H1 (cell line): ENCODE data around the gene SEC31A. TPM values are rescaled to one million over a fixed set of nuclear protein-coding genes. Genes with fewer than 3 reads are reported as not detected.

Experiments used
- CTCF ChIA-PET: fragments of 300-600 bp; sonication (Branson Sonifier 250); formaldehyde crosslinking; loops from one replicate; lab custom pipeline; 2021; ENCODE audit not compliant: partially characterized antibody; lab: Charles Lee
- POLR2A ChIA-PET: fragments of 300-600 bp; sonication (Branson Sonifier 250); formaldehyde crosslinking; loops from one replicate; lab custom pipeline; 2021; ENCODE audit warnings: inconsistent platforms; ENCODE audit not compliant: partially characterized antibody; lab: Charles Lee
- DNase-seq, 2 experiments: peaks; one replicate each; pipeline versions ENCODE4 v3.0.0 to v3.0.0-alpha.2; 2010 to 2022; ENCODE audit warnings: low spot score in 2 of 2, low read depth in 1 of 2, mixed read lengths in 1 of 2
- FAIRE-seq: peaks from 2 replicates; lab custom pipeline; 2011; peaks lifted over from hg19 to GRCh38; lab: Jason Lieb, UNC
- H2AFZ ChIP-seq: 2 replicates; pipeline ENCODE4 v1.8.1; 2012; ENCODE audit warnings: low read length, inconsistent platforms
- H2AK5ac ChIP-seq: 2 replicates; pipeline ENCODE4 v1.6.1; 2013; ENCODE audit warnings: low read depth, low read length
- H2BK120ac ChIP-seq: replicated peaks from 2 replicates; pipeline ENCODE3; 2013; ENCODE audit warnings: low read depth, low read length, inconsistent platforms
- H2BK12ac ChIP-seq: 2 replicates; pipeline ENCODE4 v1.6.1; 2013; ENCODE audit warnings: low read depth, low read length
- H2BK15ac ChIP-seq: 2 replicates; pipeline ENCODE4 v1.6.1; 2013; ENCODE audit warnings: low read length
- H2BK20ac ChIP-seq: 2 replicates; pipeline ENCODE4 v1.6.1; 2013; ENCODE audit warnings: low read length
- H2BK5ac ChIP-seq: 2 replicates; pipeline ENCODE4 v1.6.1; 2013; ENCODE audit warnings: low read depth, low read length
- H3K14ac ChIP-seq: 2 replicates; pipeline ENCODE4 v1.6.1; 2013; ENCODE audit warnings: inconsistent platforms; ENCODE audit not compliant: insufficient read length
- H3K18ac ChIP-seq: 2 replicates; pipeline ENCODE4 v1.6.1; 2013; ENCODE audit warnings: low read length; ENCODE audit errors: extremely low read depth
- H3K23ac ChIP-seq: 2 replicates; pipeline ENCODE4 v1.6.1; 2013; ENCODE audit warnings: inconsistent platforms; ENCODE audit not compliant: insufficient read length
- H3K23me2 ChIP-seq: 2 replicates; pipeline ENCODE4 v1.6.1; 2013; ENCODE audit warnings: low read depth, low read length
- H3K27ac ChIP-seq: 2 replicates; pipeline ENCODE4 v1.6.1; 2011; ENCODE audit warnings: low read depth, low read length, inconsistent platforms
- H3K27me3 ChIP-seq, 4 experiments: replicated peaks in 1 of 4; 1 replicate in 1 of 4; 2 replicates in 3 of 4; pipeline versions ENCODE4 v1.6.1 to v1.8.1; 2011 to 2013; ENCODE audit warnings: low read length in 3 of 4, mild to moderate bottlenecking in 3 of 4, inconsistent platforms in 2 of 4, mixed read lengths in 2 of 4, moderate library complexity in 1 of 4; ENCODE audit not compliant: control insufficient read depth in 3 of 4, insufficient read depth in 3 of 4; ENCODE audit errors: extremely low read depth in 1 of 4
- H3K36me3 ChIP-seq, 4 experiments: 2 replicates each; pipeline versions ENCODE4 v1.6.1 to v1.8.1; 2011 to 2013; ENCODE audit warnings: mild to moderate bottlenecking in 4 of 4, low read length in 3 of 4, moderate library complexity in 2 of 4, control low read depth in 1 of 4, inconsistent platforms in 1 of 4; ENCODE audit not compliant: insufficient read depth in 4 of 4, control insufficient read depth in 2 of 4
- H3K4ac ChIP-seq: replicated peaks from 2 replicates; pipeline ENCODE3; 2013; ENCODE audit warnings: low read length, low read depth, mixed read lengths, inconsistent platforms; ENCODE audit not compliant: insufficient read length
- H3K4me1 ChIP-seq, 4 experiments: replicated peaks in 1 of 4; 1 replicate in 1 of 4; 2 replicates in 3 of 4; pipeline versions ENCODE4 v1.6.1 to v1.8.1; 2011 to 2013; ENCODE audit warnings: low read length in 3 of 4, inconsistent platforms in 2 of 4, mixed read lengths in 1 of 4; ENCODE audit not compliant: insufficient read depth in 4 of 4, control insufficient read depth in 3 of 4
- H3K4me2 ChIP-seq, 2 experiments: 2 replicates each; pipeline versions ENCODE4 v1.6.1 to v1.8.1; 2011 to 2013; ENCODE audit warnings: low read depth in 2 of 2, low read length in 2 of 2, control low read depth in 1 of 2, inconsistent platforms in 1 of 2, mild to moderate bottlenecking in 1 of 2; ENCODE audit not compliant: insufficient read depth in 1 of 2
- H3K4me3 ChIP-seq, 4 experiments: fragments of 200-600, 300-600 bp in 1 of 4; sonication (generic), shearing (Covaris generic), sonication (Bioruptor Twin) in 1 of 4; 2 replicates each; pipeline versions ENCODE4 v1.5.1 to v1.8.1; 2011 to 2016; ENCODE audit warnings: low read length in 4 of 4, low read depth in 3 of 4, control low read depth in 2 of 4, inconsistent platforms in 2 of 4, mild to moderate bottlenecking in 2 of 4, mixed read lengths in 1 of 4, moderate library complexity in 1 of 4; ENCODE audit not compliant: insufficient read depth in 2 of 4; ENCODE audit errors: extremely low read depth in 1 of 4
- H3K56ac ChIP-seq: replicated peaks from 2 replicates; pipeline ENCODE3; 2013; ENCODE audit warnings: low read depth, mild to moderate bottlenecking, mixed read lengths, low read length, inconsistent platforms; ENCODE audit not compliant: insufficient read length
- H3K79me1 ChIP-seq: 2 replicates; pipeline ENCODE4 v1.6.1; 2013; ENCODE audit warnings: low read depth, low read length, control low read depth
- H3K79me2 ChIP-seq, 2 experiments: 2 replicates each; pipeline versions ENCODE4 v1.6.1 to v1.8.1; 2012 to 2013; ENCODE audit warnings: low read length in 2 of 2, mild to moderate bottlenecking in 2 of 2, inconsistent platforms in 1 of 2; ENCODE audit not compliant: insufficient read depth in 2 of 2, control insufficient read depth in 1 of 2
- H3K9ac ChIP-seq, 4 experiments: replicated peaks in 1 of 4; 1 replicate in 1 of 4; 2 replicates in 3 of 4; pipeline versions ENCODE4 v1.6.1 to v1.8.1; 2011 to 2013; ENCODE audit warnings: low read depth in 3 of 4, low read length in 3 of 4, control low read depth in 2 of 4, mild to moderate bottlenecking in 2 of 4, moderate library complexity in 2 of 4, inconsistent platforms in 1 of 4; ENCODE audit errors: extremely low read depth in 1 of 4
- H3K9me3 ChIP-seq, 2 experiments: 2 replicates each; pipeline versions ENCODE4 v1.6.1 to v1.8.1; 2012 to 2013; ENCODE audit warnings: mild to moderate bottlenecking in 2 of 2, moderate library complexity in 2 of 2, control low read depth in 1 of 2, inconsistent platforms in 1 of 2, low read depth in 1 of 2, low read length in 1 of 2, mixed read lengths in 1 of 2; ENCODE audit not compliant: insufficient read depth in 2 of 2
- H4K20me1 ChIP-seq, 2 experiments: replicated peaks in 1 of 2; 2 replicates each; pipeline versions ENCODE3 to v1.8.1; 2011 to 2013; ENCODE audit warnings: inconsistent platforms in 2 of 2, low read length in 2 of 2, mild to moderate bottlenecking in 1 of 2; ENCODE audit not compliant: insufficient read depth in 2 of 2, control insufficient read depth in 1 of 2
- H4K5ac ChIP-seq: 2 replicates; pipeline ENCODE4 v1.6.1; 2013; ENCODE audit warnings: low read length, low read depth, mixed read lengths, inconsistent platforms; ENCODE audit not compliant: insufficient read length
- H4K8ac ChIP-seq: 2 replicates; pipeline ENCODE4 v1.8.0; 2013; ENCODE audit warnings: mild to moderate bottlenecking, moderate library complexity, low read length, inconsistent platforms; ENCODE audit not compliant: insufficient read depth; ENCODE audit errors: extremely low read depth
- H4K91ac ChIP-seq: replicated peaks from 2 replicates; pipeline ENCODE3; 2013; ENCODE audit warnings: low read length, mixed read lengths, inconsistent platforms; ENCODE audit not compliant: insufficient read length
- BRCA1 ChIP-seq: IDR thresholded peaks from 2 replicates; pipeline ENCODE4 v1.6.1; 2012; ENCODE audit warnings: low read depth, low read length, improper control_type of control experiment
- CEBPB ChIP-seq: IDR thresholded peaks from 2 replicates; pipeline ENCODE4 v1.6.1; 2012; ENCODE audit warnings: low read depth, low read length
- CREB1 ChIP-seq: IDR thresholded peaks from 2 replicates; pipeline ENCODE4 v1.6.1; 2012; ENCODE audit warnings: inconsistent platforms
- CTCF ChIP-seq, 3 experiments: IDR thresholded peaks; 1 replicate in 2 of 3; 2 replicates in 1 of 3; pipeline versions ENCODE4 v1.5.1 to v1.6.1; 2011; ENCODE audit warnings: low read length in 3 of 3, mild to moderate bottlenecking in 3 of 3, inconsistent platforms in 2 of 3, low read depth in 1 of 3, moderate library complexity in 1 of 3; ENCODE audit not compliant: insufficient read depth in 1 of 3; ENCODE audit errors: control extremely low read depth in 1 of 3
- HDAC2 ChIP-seq, 2 experiments: fragments of 300-600 bp in 1 of 2; sonication (generic) in 1 of 2; IDR thresholded peaks; 2 replicates each; pipeline ENCODE4 v1.6.1; 2011 to 2012; ENCODE audit warnings: low read depth in 2 of 2, low read length in 2 of 2, mild to moderate bottlenecking in 2 of 2, moderate library complexity in 2 of 2, borderline replicate concordance in 1 of 2, inconsistent platforms in 1 of 2
- KDM4A ChIP-seq: IDR thresholded peaks from one replicate; pipeline ENCODE4 v1.7.1; 2012; ENCODE audit warnings: low read depth, mild to moderate bottlenecking, moderate library complexity, low read length, inconsistent platforms; ENCODE audit not compliant: severe bottlenecking
- POLR2A ChIP-seq, 2 experiments: IDR thresholded peaks; 1 replicate in 1 of 2; 2 replicates in 1 of 2; pipeline ENCODE4 v1.6.1; 2011; ENCODE audit warnings: low read depth in 2 of 2, low read length in 2 of 2, mild to moderate bottlenecking in 2 of 2; ENCODE audit errors: control extremely low read depth in 1 of 2
- RAD21 ChIP-seq, 2 experiments: IDR thresholded peaks in 1 of 2; conservative IDR thresholded peaks in 1 of 2; 2 replicates each; pipeline ENCODE4 v1.6.1; 2011; ENCODE audit warnings: low read depth in 2 of 2, low read length in 2 of 2, improper control_type of control experiment in 1 of 2, inconsistent platforms in 1 of 2, mild to moderate bottlenecking in 1 of 2, moderate library complexity in 1 of 2
- RFX5 ChIP-seq: IDR thresholded peaks from 2 replicates; pipeline ENCODE4 v1.6.1; 2011; ENCODE audit warnings: low read depth, low read length, improper control_type of control experiment, borderline replicate concordance
- WGBS, 2 experiments: shearing (Covaris generic) in 1 of 2; methylation state at CpG; one replicate each; pipeline versions ENCODE4 v1.1.6 to v1.1.7; 2013 to 2015; ENCODE audit warnings: low lambda C conversion rate in 2 of 2, mixed read lengths in 2 of 2, inconsistent platforms in 1 of 2, low coverage in 1 of 2, missing lambda C conversion rate in 1 of 2; ENCODE audit not compliant: insufficient replicate concordance in 2 of 2, insufficient coverage in 1 of 2, insufficient read length in 1 of 2; ENCODE audit errors: extremely low coverage in 1 of 2, missing lambda C conversion rate in 1 of 2; 5-methylcytosine and 5-hydroxymethylcytosine counted together
- polyA plus RNA-seq, 7 experiments: library from polyadenylated mRNA; depleted of rRNA in 3 of 7; stranded (reverse) in 5 of 7; unstranded in 2 of 7; fragments of >200 nt in 5 of 7; fragments of 200-250 nt in 2 of 7; gene quantifications; 1 replicate in 5 of 7; 2 replicates in 1 of 7; 4 replicates in 1 of 7; pipeline versions ENCODE4 v1.2.1 to v1.2.3, GENCODE V29; 2011 to 2013; ENCODE audit warnings: missing spikeins in 2 of 7, mixed read lengths in 2 of 7
- total RNA-seq: library from RNA; stranded (reverse); fragmentation: NEBNext Ultra II Directional; extraction: Animal tissue kit (Norgen Biotek cat#: 25700); gene quantifications from 2 replicates; pipeline ENCODE4 v1.2.1, GENCODE V29; 2021

SEC31A gene
- total and polyA plus RNA-seq, 2 of the 8 experiments (the other 6 are each of a cell fraction or from before 2014, with no cell fraction given) = 112 to 125 TPM

- no peak overlapping the region for H2BK15ac ChIP-seq
- H3K14ac ChIP-seq = no peak overlapping the region
- no peak overlapping the region for H3K27ac ChIP-seq
- H2AK5ac ChIP-seq = no peak overlapping the region
- H3K4ac ChIP-seq = no peak overlapping the region
- ChIA-PET POLR2A (interaction anchor here (0.6 to 1.5 kb wide), 4 partner anchors 31 to 346 kb away, joined by 3 to 5 read pairs (median 4); no protein-coding TSS in a partner anchor), CTCF (interaction anchor here (1.4 kb wide), 1 partner anchor 38 kb away, joined by 4 read pairs; no protein-coding TSS in a partner anchor)
- H3K79me1 ChIP-seq = no peaks in the 10 kb centered on the region
- no peak overlapping the region for H3K4me3 ChIP-seq
- H2BK12ac ChIP-seq = no peak overlapping the region
- no peak overlapping the region for H3K23ac ChIP-seq
- no peak overlapping the region for H2AFZ ChIP-seq
- H2BK5ac ChIP-seq = no peak overlapping the region
- no peak overlapping the region for H3K4me2 ChIP-seq
- H3K27me3 ChIP-seq = peaks cover 26 to 52% (median 47%) of the 10 kb centered on the region in 4 experiments
- H4K20me1 ChIP-seq = peaks cover 6 to 17% of the 10 kb centered on the region in 2 experiments
- peaks cover 0 to 3% of the 10 kb centered on the region in 2 experiments; a peak in 1 of 4 replicates for H3K9me3 ChIP-seq
- FAIRE-seq = no peak
- H3K56ac ChIP-seq = no peak overlapping the region
- H3K9ac ChIP-seq = no peak overlapping the region
- peaks cover 0 to 13% (median 3%) of the 10 kb centered on the region in 4 experiments; a peak in 4 of 7 replicates for H3K4me1 ChIP-seq
- no peaks in the 10 kb centered on the region for H3K23me2 ChIP-seq
- TF ChIP-seq RFX5 (no peak), KDM4A (no peak), BRCA1 (no peak), CTCF (IDR thresholded peaks at IDR 0.05; ENCODE audit: control extremely low read depth in 1 of 3, insufficient read depth in 1 of 3, low read depth in 1 of 3, low read length in 3 of 3) (peak in 1 of 3 experiments; percentile 6; a peak in 1 of 4 replicates), POLR2A (IDR thresholded peaks at IDR 0.05; ENCODE audit: control extremely low read depth in 1 of 2, low read depth in 2 of 2, low read length in 2 of 2) (no peak), HDAC2 (IDR thresholded peaks at IDR 0.05; ENCODE audit: borderline replicate concordance in 1 of 2, low read depth in 2 of 2, low read length in 2 of 2) (no peak), CREB1 (no peak), RAD21 (IDR thresholded peaks at IDR 0.05 in 1 of 2, conservative IDR thresholded peaks at IDR 0.05 in 1 of 2; ENCODE audit: low read depth in 2 of 2, low read length in 2 of 2) (peak; percentile 18 to 24; a peak in 2 of 4 replicates), CEBPB (no peak)
- no peak overlapping the region for H4K91ac ChIP-seq
- H4K5ac ChIP-seq = no peak overlapping the region
- H3K18ac ChIP-seq = no peak overlapping the region
- H3K79me2 ChIP-seq = no peaks in the 10 kb centered on the region
- no peak for DNase-seq
- no peaks in the 10 kb centered on the region for H3K36me3 ChIP-seq
- H4K8ac ChIP-seq = no peak overlapping the region
- H2BK120ac ChIP-seq = no peak overlapping the region
- H2BK20ac ChIP-seq = no peak overlapping the region
- whole genome bisulfite sequencing, 2 experiments = 71% methylated on average over 8 of the region's 10 CpGs; no CpG with 5 or more reads in 1 of the 2 experiments
These were observed 110.2 kb downstream of the SEC31A start for GRCh38 chr4:82780752-82781231.
